H1 (cell line): ENCODE data around the gene FANCL. TPM values are rescaled to one million over a fixed set of nuclear protein-coding genes. Genes with fewer than 3 reads are reported as not detected.

Source experiments
- CTCF ChIA-PET: fragments of 300-600 bp; sonication (Branson Sonifier 250); formaldehyde crosslinking; loops from one replicate; lab custom pipeline; 2021; ENCODE audit not compliant: partially characterized antibody; lab: Charles Lee
- POLR2A ChIA-PET: fragments of 300-600 bp; sonication (Branson Sonifier 250); formaldehyde crosslinking; loops from one replicate; lab custom pipeline; 2021; ENCODE audit warnings: inconsistent platforms; ENCODE audit not compliant: partially characterized antibody; lab: Charles Lee
- DNase-seq, 2 experiments: peaks; one replicate each; pipeline versions ENCODE4 v3.0.0 to v3.0.0-alpha.2; 2010 to 2022; ENCODE audit warnings: low spot score in 2 of 2, low read depth in 1 of 2, mixed read lengths in 1 of 2
- FAIRE-seq: peaks from 2 replicates; lab custom pipeline; 2011; peaks lifted over from hg19 to GRCh38; lab: Jason Lieb, UNC
- H2AFZ ChIP-seq: 2 replicates; pipeline ENCODE4 v1.8.1; 2012; ENCODE audit warnings: low read length, inconsistent platforms
- H2AK5ac ChIP-seq: 2 replicates; pipeline ENCODE4 v1.6.1; 2013; ENCODE audit warnings: low read depth, low read length
- H2BK120ac ChIP-seq: replicated peaks from 2 replicates; pipeline ENCODE3; 2013; ENCODE audit warnings: low read depth, low read length, inconsistent platforms
- H2BK12ac ChIP-seq: 2 replicates; pipeline ENCODE4 v1.6.1; 2013; ENCODE audit warnings: low read depth, low read length
- H2BK15ac ChIP-seq: 2 replicates; pipeline ENCODE4 v1.6.1; 2013; ENCODE audit warnings: low read length
- H2BK20ac ChIP-seq: 2 replicates; pipeline ENCODE4 v1.6.1; 2013; ENCODE audit warnings: low read length
- H2BK5ac ChIP-seq: 2 replicates; pipeline ENCODE4 v1.6.1; 2013; ENCODE audit warnings: low read depth, low read length
- H3K14ac ChIP-seq: 2 replicates; pipeline ENCODE4 v1.6.1; 2013; ENCODE audit warnings: inconsistent platforms; ENCODE audit not compliant: insufficient read length
- H3K18ac ChIP-seq: 2 replicates; pipeline ENCODE4 v1.6.1; 2013; ENCODE audit warnings: low read length; ENCODE audit errors: extremely low read depth
- H3K23ac ChIP-seq: 2 replicates; pipeline ENCODE4 v1.6.1; 2013; ENCODE audit warnings: inconsistent platforms; ENCODE audit not compliant: insufficient read length
- H3K23me2 ChIP-seq: 2 replicates; pipeline ENCODE4 v1.6.1; 2013; ENCODE audit warnings: low read depth, low read length
- H3K27ac ChIP-seq: 2 replicates; pipeline ENCODE4 v1.6.1; 2011; ENCODE audit warnings: low read depth, low read length, inconsistent platforms
- H3K27me3 ChIP-seq, 4 experiments: replicated peaks in 1 of 4; 1 replicate in 1 of 4; 2 replicates in 3 of 4; pipeline versions ENCODE4 v1.6.1 to v1.8.1; 2011 to 2013; ENCODE audit warnings: low read length in 3 of 4, mild to moderate bottlenecking in 3 of 4, inconsistent platforms in 2 of 4, mixed read lengths in 2 of 4, moderate library complexity in 1 of 4; ENCODE audit not compliant: control insufficient read depth in 3 of 4, insufficient read depth in 3 of 4; ENCODE audit errors: extremely low read depth in 1 of 4
- H3K36me3 ChIP-seq, 4 experiments: 2 replicates each; pipeline versions ENCODE4 v1.6.1 to v1.8.1; 2011 to 2013; ENCODE audit warnings: mild to moderate bottlenecking in 4 of 4, low read length in 3 of 4, moderate library complexity in 2 of 4, control low read depth in 1 of 4, inconsistent platforms in 1 of 4; ENCODE audit not compliant: insufficient read depth in 4 of 4, control insufficient read depth in 2 of 4
- H3K4ac ChIP-seq: replicated peaks from 2 replicates; pipeline ENCODE3; 2013; ENCODE audit warnings: low read length, low read depth, mixed read lengths, inconsistent platforms; ENCODE audit not compliant: insufficient read length
- H3K4me1 ChIP-seq, 4 experiments: replicated peaks in 1 of 4; 1 replicate in 1 of 4; 2 replicates in 3 of 4; pipeline versions ENCODE4 v1.6.1 to v1.8.1; 2011 to 2013; ENCODE audit warnings: low read length in 3 of 4, inconsistent platforms in 2 of 4, mixed read lengths in 1 of 4; ENCODE audit not compliant: insufficient read depth in 4 of 4, control insufficient read depth in 3 of 4
- H3K4me2 ChIP-seq, 2 experiments: 2 replicates each; pipeline versions ENCODE4 v1.6.1 to v1.8.1; 2011 to 2013; ENCODE audit warnings: low read depth in 2 of 2, low read length in 2 of 2, control low read depth in 1 of 2, inconsistent platforms in 1 of 2, mild to moderate bottlenecking in 1 of 2; ENCODE audit not compliant: insufficient read depth in 1 of 2
- H3K4me3 ChIP-seq, 4 experiments: fragments of 200-600, 300-600 bp in 1 of 4; sonication (generic), shearing (Covaris generic), sonication (Bioruptor Twin) in 1 of 4; 2 replicates each; pipeline versions ENCODE4 v1.5.1 to v1.8.1; 2011 to 2016; ENCODE audit warnings: low read length in 4 of 4, low read depth in 3 of 4, control low read depth in 2 of 4, inconsistent platforms in 2 of 4, mild to moderate bottlenecking in 2 of 4, mixed read lengths in 1 of 4, moderate library complexity in 1 of 4; ENCODE audit not compliant: insufficient read depth in 2 of 4; ENCODE audit errors: extremely low read depth in 1 of 4
- H3K56ac ChIP-seq: replicated peaks from 2 replicates; pipeline ENCODE3; 2013; ENCODE audit warnings: low read depth, mild to moderate bottlenecking, mixed read lengths, low read length, inconsistent platforms; ENCODE audit not compliant: insufficient read length
- H3K79me1 ChIP-seq: 2 replicates; pipeline ENCODE4 v1.6.1; 2013; ENCODE audit warnings: low read depth, low read length, control low read depth
- H3K79me2 ChIP-seq, 2 experiments: 2 replicates each; pipeline versions ENCODE4 v1.6.1 to v1.8.1; 2012 to 2013; ENCODE audit warnings: low read length in 2 of 2, mild to moderate bottlenecking in 2 of 2, inconsistent platforms in 1 of 2; ENCODE audit not compliant: insufficient read depth in 2 of 2, control insufficient read depth in 1 of 2
- H3K9ac ChIP-seq, 4 experiments: replicated peaks in 1 of 4; 1 replicate in 1 of 4; 2 replicates in 3 of 4; pipeline versions ENCODE4 v1.6.1 to v1.8.1; 2011 to 2013; ENCODE audit warnings: low read depth in 3 of 4, low read length in 3 of 4, control low read depth in 2 of 4, mild to moderate bottlenecking in 2 of 4, moderate library complexity in 2 of 4, inconsistent platforms in 1 of 4; ENCODE audit errors: extremely low read depth in 1 of 4
- H3K9me3 ChIP-seq, 2 experiments: 2 replicates each; pipeline versions ENCODE4 v1.6.1 to v1.8.1; 2012 to 2013; ENCODE audit warnings: mild to moderate bottlenecking in 2 of 2, moderate library complexity in 2 of 2, control low read depth in 1 of 2, inconsistent platforms in 1 of 2, low read depth in 1 of 2, low read length in 1 of 2, mixed read lengths in 1 of 2; ENCODE audit not compliant: insufficient read depth in 2 of 2
- H4K20me1 ChIP-seq, 2 experiments: replicated peaks in 1 of 2; 2 replicates each; pipeline versions ENCODE3 to v1.8.1; 2011 to 2013; ENCODE audit warnings: inconsistent platforms in 2 of 2, low read length in 2 of 2, mild to moderate bottlenecking in 1 of 2; ENCODE audit not compliant: insufficient read depth in 2 of 2, control insufficient read depth in 1 of 2
- H4K5ac ChIP-seq: 2 replicates; pipeline ENCODE4 v1.6.1; 2013; ENCODE audit warnings: low read length, low read depth, mixed read lengths, inconsistent platforms; ENCODE audit not compliant: insufficient read length
- H4K8ac ChIP-seq: 2 replicates; pipeline ENCODE4 v1.8.0; 2013; ENCODE audit warnings: mild to moderate bottlenecking, moderate library complexity, low read length, inconsistent platforms; ENCODE audit not compliant: insufficient read depth; ENCODE audit errors: extremely low read depth
- H4K91ac ChIP-seq: replicated peaks from 2 replicates; pipeline ENCODE3; 2013; ENCODE audit warnings: low read length, mixed read lengths, inconsistent platforms; ENCODE audit not compliant: insufficient read length
- BACH1 ChIP-seq: IDR thresholded peaks from 2 replicates; pipeline ENCODE4 v1.6.1; 2012; ENCODE audit warnings: low read length, improper control_type of control experiment
- BRCA1 ChIP-seq: IDR thresholded peaks from 2 replicates; pipeline ENCODE4 v1.6.1; 2012; ENCODE audit warnings: low read depth, low read length, improper control_type of control experiment
- CEBPB ChIP-seq: IDR thresholded peaks from 2 replicates; pipeline ENCODE4 v1.6.1; 2012; ENCODE audit warnings: low read depth, low read length
- EP300 ChIP-seq, 2 experiments: IDR thresholded peaks; 1 replicate in 1 of 2; 2 replicates in 1 of 2; pipeline ENCODE4 v1.6.1; 2011 to 2012; ENCODE audit warnings: low read depth in 2 of 2, low read length in 2 of 2, mild to moderate bottlenecking in 2 of 2, borderline replicate concordance in 1 of 2, inconsistent platforms in 1 of 2, moderate library complexity in 1 of 2
- GABPA ChIP-seq: IDR thresholded peaks from 2 replicates; pipeline ENCODE4 v1.6.1; 2011; ENCODE audit warnings: mild to moderate bottlenecking, low read length, moderate library complexity, borderline replicate concordance; ENCODE audit not compliant: insufficient read depth
- NRF1 ChIP-seq: IDR thresholded peaks from 2 replicates; pipeline ENCODE4 v1.6.1; 2011; ENCODE audit warnings: mild to moderate bottlenecking, low read depth, low read length, improper control_type of control experiment
- RNF2 ChIP-seq: fragments of 200-900, 300-1000 bp; sonication (generic); IDR thresholded peaks from 2 replicates; pipeline ENCODE4 v1.7.1; 2016; ENCODE audit warnings: borderline replicate concordance, low read depth, mild to moderate bottlenecking, antibody characterized with exemption, low read length; ENCODE audit not compliant: poor library complexity, severe bottlenecking; ENCODE audit errors: missing control alignments
- SIX5 ChIP-seq: IDR thresholded peaks from 2 replicates; pipeline ENCODE4 v1.6.1; 2011; ENCODE audit warnings: mild to moderate bottlenecking, low read depth, low read length
- TBP ChIP-seq: IDR thresholded peaks from 2 replicates; pipeline ENCODE4 v1.6.1; 2011; ENCODE audit warnings: low read depth, low read length, improper control_type of control experiment
- TCF12 ChIP-seq: IDR thresholded peaks from 2 replicates; pipeline ENCODE4 v1.6.1; 2011; ENCODE audit warnings: low read depth, mild to moderate bottlenecking, low read length
- WGBS, 2 experiments: shearing (Covaris generic) in 1 of 2; methylation state at CpG; one replicate each; pipeline versions ENCODE4 v1.1.6 to v1.1.7; 2013 to 2015; ENCODE audit warnings: low lambda C conversion rate in 2 of 2, mixed read lengths in 2 of 2, inconsistent platforms in 1 of 2, low coverage in 1 of 2, missing lambda C conversion rate in 1 of 2; ENCODE audit not compliant: insufficient replicate concordance in 2 of 2, insufficient coverage in 1 of 2, insufficient read length in 1 of 2; ENCODE audit errors: extremely low coverage in 1 of 2, missing lambda C conversion rate in 1 of 2; 5-methylcytosine and 5-hydroxymethylcytosine counted together
- polyA plus RNA-seq, 7 experiments: library from polyadenylated mRNA; depleted of rRNA in 3 of 7; stranded (reverse) in 5 of 7; unstranded in 2 of 7; fragments of >200 nt in 5 of 7; fragments of 200-250 nt in 2 of 7; gene quantifications; 1 replicate in 5 of 7; 2 replicates in 1 of 7; 4 replicates in 1 of 7; pipeline versions ENCODE4 v1.2.1 to v1.2.3, GENCODE V29; 2011 to 2013; ENCODE audit warnings: missing spikeins in 2 of 7, mixed read lengths in 2 of 7
- total RNA-seq: library from RNA; stranded (reverse); fragmentation: NEBNext Ultra II Directional; extraction: Animal tissue kit (Norgen Biotek cat#: 25700); gene quantifications from 2 replicates; pipeline ENCODE4 v1.2.1, GENCODE V29; 2021
- TF ChIP-seq, protein P1 (sequence below): IDR thresholded peaks from 2 replicates; pipeline ENCODE4 v1.6.1; 2012; ENCODE audit warnings: inconsistent platforms
- TF ChIP-seq, protein P2 (sequence below): IDR thresholded peaks from 2 replicates; pipeline ENCODE4 v1.6.1; 2011; ENCODE audit warnings: low read depth, mild to moderate bottlenecking, low read length; ENCODE audit not compliant: insufficient read depth

Gene FANCL
- total and polyA plus RNA-seq, 2 of the 8 experiments (the other 6 are each of a cell fraction or from before 2014, with no cell fraction given), result 38.7 to 55.9 TPM

DNA sequence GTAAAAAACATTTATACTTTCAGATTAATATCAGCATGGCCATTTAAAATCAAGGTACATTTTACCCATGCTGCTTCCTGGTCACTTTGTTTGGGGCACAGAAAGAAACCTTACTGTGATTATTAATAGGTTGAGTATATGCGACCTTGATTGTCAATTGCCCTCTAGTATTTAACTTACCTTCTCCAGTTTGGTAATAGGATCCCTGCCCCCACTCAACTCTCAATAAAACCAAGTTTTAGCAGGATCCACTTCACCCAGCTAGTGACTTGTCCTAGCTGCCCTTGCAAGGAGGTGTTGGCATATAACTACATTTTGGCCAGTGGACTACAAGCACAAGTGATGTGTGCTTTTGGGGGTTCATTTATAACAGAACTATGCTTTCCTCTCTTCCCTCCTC is 34.3 kb downstream of the FANCL start:
- no peak overlapping the region for H2AFZ ChIP-seq
- H3K9ac ChIP-seq, result 0 out of 7 replicates have a peak overlapping the region, but pooled peaks of 1 of the 4 experiments have one; percentile 38
- no peaks in the 10 kb centered on the region for H3K27me3 ChIP-seq
- H3K79me2 ChIP-seq, result peaks cover 0 to 19% of the 10 kb centered on the region in 2 experiments; a peak in 1 of 4 replicates
- H3K18ac ChIP-seq, result 0 out of 2 replicates have a peak overlapping the region, but pooled peaks have one; percentile 5
- H3K14ac ChIP-seq, result no peak overlapping the region
- H4K20me1 ChIP-seq, result no peaks in the 10 kb centered on the region
- no peak overlapping the region for H2BK15ac ChIP-seq
- H2AK5ac ChIP-seq, result peak overlapping the region; percentile 67; the same call in 1 of the 2 replicates
- peaks cover 8 to 11% of the 10 kb centered on the region in 2 experiments; a peak in 3 of 4 replicates for H3K9me3 ChIP-seq
- peaks cover 0 to 33% (median 20%) of the 10 kb centered on the region in 4 experiments; a peak in 6 of 8 replicates for H3K36me3 ChIP-seq
- DNase-seq (no peak), FAIRE-seq (peak; percentile 36)
- peak overlapping the region in 2 of 4 experiments; percentile 1 to 32; a peak in 2 of 8 replicates for H3K4me3 ChIP-seq
- WGBS, 2 experiments, result 87% methylated on average over 1 of the region's 1 CpG; no CpG with 5 or more reads in 1 of the 2 experiments
- H2BK20ac ChIP-seq, result peak overlapping the region; percentile 88
- peak overlapping the region; percentile 41 for H4K5ac ChIP-seq
- H3K4ac ChIP-seq, result peak overlapping the region; percentile 92
- CTCF ChIA-PET, result interaction anchor here (1.3 kb wide), 1 partner anchor 10 kb away, joined by 3 read pairs; no protein-coding TSS in a partner anchor
- H3K4me2 ChIP-seq, result peak overlapping the region; percentile 37 to 66
- no peak overlapping the region for H3K56ac ChIP-seq
- H4K8ac ChIP-seq, result no peak overlapping the region
- POLR2A ChIA-PET, result no interaction called here
- no peak overlapping the region for H3K23ac ChIP-seq
- peak overlapping the region; percentile 41 for H2BK5ac ChIP-seq
- peak overlapping the region; percentile 85 for H4K91ac ChIP-seq
- peak overlapping the region; percentile 70 for H3K27ac ChIP-seq
- peak overlapping the region; percentile 96 for H2BK12ac ChIP-seq
- H3K79me1 ChIP-seq, result no peaks in the 10 kb centered on the region
- peaks cover 7 to 16% (median 11%) of the 10 kb centered on the region in 4 experiments for H3K4me1 ChIP-seq
- H2BK120ac ChIP-seq, result peak overlapping the region; percentile 95
- no peaks in the 10 kb centered on the region for H3K23me2 ChIP-seq
- no peak for TF ChIP-seq BACH1
- no peak for TF ChIP-seq TBP
- TF ChIP-seq CEBPB, result no peak
- no peak for TF ChIP-seq NRF1
- TF ChIP-seq, protein P1, sequence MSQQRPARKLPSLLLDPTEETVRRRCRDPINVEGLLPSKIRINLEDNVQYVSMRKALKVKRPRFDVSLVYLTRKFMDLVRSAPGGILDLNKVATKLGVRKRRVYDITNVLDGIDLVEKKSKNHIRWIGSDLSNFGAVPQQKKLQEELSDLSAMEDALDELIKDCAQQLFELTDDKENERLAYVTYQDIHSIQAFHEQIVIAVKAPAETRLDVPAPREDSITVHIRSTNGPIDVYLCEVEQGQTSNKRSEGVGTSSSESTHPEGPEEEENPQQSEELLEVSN, result no peak
- TF ChIP-seq SIX5, result no peak
- TF ChIP-seq TCF12, result no peak
- TF ChIP-seq RNF2, result no peak
- no peak for TF ChIP-seq EP300 (IDR thresholded peaks at IDR 0.05; ENCODE audit: borderline replicate concordance in 1 of 2, low read depth in 2 of 2, low read length in 2 of 2)
- TF ChIP-seq, protein P2, sequence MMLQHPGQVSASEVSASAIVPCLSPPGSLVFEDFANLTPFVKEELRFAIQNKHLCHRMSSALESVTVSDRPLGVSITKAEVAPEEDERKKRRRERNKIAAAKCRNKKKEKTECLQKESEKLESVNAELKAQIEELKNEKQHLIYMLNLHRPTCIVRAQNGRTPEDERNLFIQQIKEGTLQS, result no peak
- TF ChIP-seq GABPA, result no peak
- TF ChIP-seq BRCA1, result no peak
